Left renal pelvis (tissue), 4 donors: ENCODE measurements around the gene RBM12. TPM values are rescaled to one million over a fixed set of nuclear protein-coding genes. Genes with fewer than 3 reads are reported as not detected.
"Not testable (repeated sequence)": the region's sequence is repeated elsewhere in the genome, so short reads cannot be mapped to it uniquely, and the experiment has no call there.

ENCODE experiments used
- DNase-seq, 4 donors: peaks; one replicate each; pipeline ENCODE4 v3.0.0-alpha.2; 2013; ENCODE audit warnings: low read depth in 4 of 4, low spot score in 3 of 4
- polyA plus RNA-seq, 4 donors: library from polyadenylated mRNA; unstranded; fragments of 120-200 nt; gene quantifications; one replicate each; pipeline ENCODE4 v1.2.1, GENCODE V29; 2013; ENCODE audit not compliant: insufficient read length in 4 of 4

Gene RBM12
- polyA plus RNA-seq, 4 donors: 89.6 to 115 (median 95.2) TPM

GRCh38 chr20:35698298-35699126 is 33.8 kb upstream of the RBM12 start:
- peak in 1 of 4 donors; percentile 8 for DNase-seq

GRCh38 chr20:35697696-35698297 is 33.1 kb upstream of the RBM12 start:
- DNase-seq: no peak

GRCh38 chr20:35695978-35696377 is 31.3 kb upstream of the RBM12 start:
- no peak for DNase-seq

GRCh38 chr20:35695245-35695749 is 30.6 kb upstream of the RBM12 start:
- DNase-seq: no peak

GRCh38 chr20:35690265-35690664 is 25.6 kb upstream of the RBM12 start:
- DNase-seq: no peak

- DNase-seq: not testable (repeated sequence)
These were observed 22.2 kb upstream of the RBM12 start for GRCh38 chr20:35686872-35687271.

- DNase-seq: not testable (repeated sequence)
These were observed 20.7 kb upstream of the RBM12 start for GRCh38 chr20:35685368-35685767.

GRCh38 chr20:35681960-35682359 is 17.3 kb upstream of the RBM12 start:
- DNase-seq: no peak

- DNase-seq: no peak
These were observed 15.9 kb upstream of the RBM12 start for GRCh38 chr20:35680452-35681183.

GRCh38 chr20:35674921-35675320 is 10.2 kb upstream of the RBM12 start:
- DNase-seq: no peak

GRCh38 chr20:35673884-35674283 is 9.2 kb upstream of the RBM12 start:
- DNase-seq: no peak

- DNase-seq: no peak
These were observed 5.0 kb upstream of the RBM12 start for GRCh38 chr20:35669681-35670080.

GRCh38 chr20:35669221-35669620 is 4.5 kb upstream of the RBM12 start:
- DNase-seq: no peak

- no peak for DNase-seq
These were observed 1.2 kb upstream of the RBM12 start for GRCh38 chr20:35665949-35666288.

GRCh38 chr20:35663516-35664465 is 909 bp downstream of the RBM12 start:
- DNase-seq: peak; percentile 35 to 58 (median 38)

- DNase-seq: no peak
These were observed 2.1 kb downstream of the RBM12 start for GRCh38 chr20:35662551-35662950.

GRCh38 chr20:35661908-35662307 is 2.8 kb downstream of the RBM12 start:
- no peak for DNase-seq

GRCh38 chr20:35661053-35661452 is 3.6 kb downstream of the RBM12 start:
- DNase-seq: no peak

- DNase-seq: no peak
These were observed 4.4 kb downstream of the RBM12 start for GRCh38 chr20:35660122-35660937.
